Gastrocnemius medialis (tissue), 4 donors: ENCODE results near the gene SOD3.

Experiments used
- CTCF ChIP-seq, 5 experiments: fragments of 450-650 bp in 3 of 5; fragments of 200-600 bp in 2 of 5; sonication (generic) in 2 of 5; IDR thresholded peaks in 4 of 5; conservative IDR thresholded peaks in 1 of 5; 1 replicate in 4 of 5; 2 replicates in 1 of 5; pipeline ENCODE4 v1.5.1; 2016 to 2019; ENCODE audit warnings: antibody characterized with exemption in 5 of 5, mild to moderate bottlenecking in 3 of 5, moderate library complexity in 3 of 5
- POLR2A ChIP-seq, 2 donors: fragments of 450-650 bp; IDR thresholded peaks; one replicate each; pipeline ENCODE4 v1.6.1; 2017; ENCODE audit warnings: antibody characterized with exemption in 2 of 2, mild to moderate bottlenecking in 2 of 2, moderate library complexity in 2 of 2

DNA sequence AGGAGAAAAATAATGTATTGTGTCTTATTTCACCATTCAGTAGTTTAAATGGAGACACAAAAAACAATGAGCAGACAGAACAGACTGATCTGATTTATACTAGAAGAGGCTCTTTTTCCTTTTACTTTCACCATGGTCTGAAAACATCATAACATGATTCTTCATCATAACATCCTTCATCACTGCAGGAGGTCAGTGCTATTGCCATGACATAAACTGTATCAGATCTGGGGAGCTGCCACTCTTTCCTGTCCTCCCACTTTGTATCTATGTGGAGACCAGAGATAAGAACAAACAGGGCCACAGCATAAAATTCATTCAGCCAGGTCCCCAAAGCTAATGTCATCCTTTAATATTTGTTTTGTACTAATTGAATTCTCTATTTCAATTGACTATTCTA lies 25.2 kb downstream of the SOD3 start:
- TF ChIP-seq CTCF (IDR thresholded peaks at IDR 0.05 in 4 of 5, conservative IDR thresholded peaks at IDR 0.05 in 1 of 5) (no peak), POLR2A (IDR thresholded peaks at IDR 0.05) (no peak)
